GM18861 (cell line): ENCODE results near the gene SURF4.

Experiments used
- ATAC-seq: cut with Tn5 transposase; IDR thresholded peaks from one replicate; pipeline ENCODE4 v1.9.1; 2021; ENCODE audit not compliant: unreplicated experiment

Gene SURF4

GRCh38 chr9:133353548-133353947 lies 22.3 kb downstream of the SURF4 start:
- ATAC-seq: no peak

GRCh38 chr9:133352635-133353340 lies 23.1 kb downstream of the SURF4 start:
- ATAC-seq: no peak

DNA sequence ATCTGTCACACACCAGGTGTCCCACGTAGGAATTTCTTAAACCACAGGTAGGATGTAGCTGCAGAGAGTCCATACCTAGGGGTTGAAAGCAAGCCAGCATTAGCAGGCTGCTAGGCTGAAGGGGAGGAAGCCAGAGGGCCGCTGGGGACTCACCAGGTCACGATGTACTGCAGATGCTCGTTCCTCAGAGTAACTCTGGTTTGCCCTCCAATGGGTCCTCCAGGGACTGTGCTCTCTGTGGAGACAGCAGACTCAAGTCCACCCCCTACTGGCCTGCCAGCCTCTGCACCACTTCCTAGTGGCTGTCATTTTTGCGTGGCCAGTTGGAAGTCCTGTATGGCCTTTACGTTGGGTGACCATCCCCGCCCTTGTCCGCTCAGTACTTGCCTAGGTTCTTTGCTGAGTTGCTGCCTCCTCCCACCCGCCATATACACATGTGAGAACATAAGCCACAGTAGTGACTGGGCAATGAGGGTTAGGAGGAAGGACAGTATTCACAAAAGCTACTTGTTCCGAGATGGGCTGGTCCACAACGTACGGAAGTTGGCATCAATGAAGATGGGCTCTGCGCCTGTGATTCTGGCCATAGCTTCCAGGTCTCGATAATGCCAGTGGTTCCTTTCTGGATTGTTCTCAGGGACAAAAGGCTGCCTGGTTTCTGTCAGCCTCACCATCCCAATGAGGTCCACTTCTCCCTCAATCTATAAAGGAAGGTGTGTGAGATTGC lies 23.8 kb downstream of the SURF4 start:
- ATAC-seq: no peak

- no peak for ATAC-seq
Observed at GRCh38 chr9:133351526-133351907, 24.3 kb downstream of the SURF4 start.

- ATAC-seq: no peak
Observed at GRCh38 chr9:133349965-133350616, 25.8 kb downstream of the SURF4 start.

DNA sequence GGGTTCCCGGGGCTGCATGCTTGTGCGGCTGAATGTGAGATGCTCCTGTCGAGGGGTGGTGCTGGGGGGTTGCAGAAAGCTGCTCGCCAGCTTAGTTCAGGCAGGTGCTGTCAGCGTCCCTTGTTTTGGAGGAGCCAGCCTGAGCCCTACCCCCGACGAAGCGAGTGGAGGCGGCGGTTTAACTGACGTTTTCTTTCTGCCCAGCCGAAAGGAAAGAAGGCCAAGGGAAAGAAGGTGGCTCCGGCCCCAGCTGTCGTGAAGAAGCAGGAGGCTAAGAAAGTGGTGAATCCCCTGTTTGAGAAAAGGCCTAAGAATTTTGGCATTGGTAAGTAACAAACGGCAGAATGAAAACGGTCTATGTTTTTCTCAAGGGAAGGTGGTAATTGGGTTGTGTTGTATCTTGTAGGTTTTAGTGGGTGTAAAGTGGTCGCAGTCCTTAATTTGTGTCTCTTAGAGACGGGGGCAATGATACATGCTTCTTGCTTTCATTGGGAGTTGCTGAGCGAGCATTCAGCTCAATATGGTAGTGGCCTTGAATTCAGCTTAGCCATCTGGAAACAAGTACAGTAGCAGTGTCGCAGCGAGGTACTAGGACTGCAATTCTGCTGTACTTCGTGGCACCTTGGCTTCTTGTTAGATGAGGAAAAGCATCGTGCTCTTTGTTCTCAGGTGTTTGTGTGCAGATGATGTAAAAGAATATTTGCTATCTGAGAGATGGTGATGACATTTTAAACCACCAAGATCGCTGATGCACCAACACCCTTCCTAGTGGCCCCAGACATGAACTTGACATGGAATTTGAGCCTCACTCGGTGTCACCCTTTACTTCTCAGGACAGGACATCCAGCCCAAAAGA lies 26.9 kb downstream of the SURF4 start:
- no peak for ATAC-seq

GRCh38 chr9:133347985-133348717 lies 27.7 kb downstream of the SURF4 start, which contains the start of the genes MED22 and RPL7A:
TSS of gene MED22 (minus strand) at chr9:133348131. CDS start at chr9:133346662, 1,469 bp downstream.
TSS of gene RPL7A (plus strand) at chr9:133348218. CDS start at chr9:133348244, 26 bp downstream.
- ATAC-seq: peak; percentile 59

- ATAC-seq: peak; percentile 16
Observed at GRCh38 chr9:133347515-133347984, 28.3 kb downstream of the SURF4 start.

- no peak for ATAC-seq
Observed at GRCh38 chr9:133346021-133346785, 29.7 kb downstream of the SURF4 start.

DNA sequence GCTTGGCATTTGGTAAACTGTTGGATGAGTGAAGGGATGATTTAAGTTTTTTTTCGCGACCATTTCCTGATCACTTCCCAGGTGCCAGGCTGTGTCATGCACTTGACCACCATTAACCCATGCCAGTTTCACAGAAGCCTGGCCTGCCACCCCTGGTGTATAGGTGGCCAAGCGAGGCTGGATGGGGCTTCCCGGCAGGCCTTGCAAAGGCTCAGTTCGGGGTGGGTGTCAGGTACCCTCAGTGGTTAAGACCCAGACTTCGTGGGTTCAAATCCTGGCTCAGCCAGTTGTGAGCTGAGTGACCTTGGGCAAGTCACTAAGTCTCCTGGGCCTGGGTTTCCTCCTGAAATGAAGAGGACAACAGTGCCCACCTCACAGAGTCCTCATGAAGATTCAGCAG lies 30.3 kb downstream of the SURF4 start:
- no peak for ATAC-seq

- ATAC-seq: no peak
Observed at GRCh38 chr9:133344979-133345378, 30.9 kb downstream of the SURF4 start.

GRCh38 chr9:133344071-133344470 lies 31.8 kb downstream of the SURF4 start:
- no peak for ATAC-seq

GRCh38 chr9:133342570-133342969 lies 33.3 kb downstream of the SURF4 start:
- no peak for ATAC-seq

DNA sequence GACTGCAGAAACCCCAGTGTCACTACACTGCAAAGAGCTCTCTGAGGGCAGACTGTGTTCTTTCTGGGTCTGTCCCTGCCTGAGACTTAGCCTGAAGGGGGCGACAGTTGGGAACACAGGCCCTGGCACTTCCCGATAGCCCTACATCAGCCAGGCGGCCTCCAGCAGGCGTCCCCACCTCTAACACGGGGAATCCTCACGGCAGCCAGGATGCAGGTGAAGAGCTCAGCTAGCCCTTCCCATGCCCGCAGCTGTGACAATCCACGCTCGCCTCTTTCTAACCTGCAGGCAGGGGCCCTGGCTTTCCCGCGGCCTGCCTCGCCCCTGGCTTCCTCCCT lies 33.8 kb downstream of the SURF4 start:
- no peak for ATAC-seq

DNA sequence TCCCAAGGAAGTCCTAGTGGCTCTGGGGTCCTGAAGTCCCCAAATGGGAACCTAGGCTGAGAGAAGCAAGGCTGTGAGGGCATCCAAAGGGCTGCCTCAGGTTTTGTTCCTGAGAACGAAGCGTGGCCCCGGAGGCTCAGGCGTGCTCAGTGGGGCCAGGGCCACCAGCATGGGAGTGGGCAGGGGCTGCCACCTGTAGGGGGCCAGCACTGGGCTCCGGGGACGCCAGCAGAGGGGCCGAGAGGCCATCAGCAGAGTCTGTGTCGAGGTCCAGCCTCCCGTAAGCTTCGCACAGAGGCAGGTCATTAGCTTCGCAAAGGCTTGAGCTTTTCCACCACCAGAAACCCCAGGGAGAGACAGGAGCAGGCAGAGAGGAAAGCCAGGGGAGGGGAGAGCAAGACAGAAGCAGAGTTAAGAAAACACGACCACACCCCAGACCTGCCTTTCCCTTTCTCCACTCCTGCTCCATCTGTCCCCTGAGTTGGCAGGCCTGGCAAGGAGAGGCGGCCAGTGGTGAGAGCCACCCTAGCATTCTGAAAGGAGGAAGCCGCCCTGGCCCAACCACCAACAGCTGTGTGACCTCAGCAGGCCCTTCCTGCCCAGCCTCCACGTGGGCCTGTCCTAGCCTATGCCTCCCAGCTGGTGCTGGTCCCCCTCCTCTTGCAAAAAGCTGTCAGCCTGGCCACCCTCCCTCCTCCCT lies 34.3 kb downstream of the SURF4 start:
- ATAC-seq: no peak

DNA sequence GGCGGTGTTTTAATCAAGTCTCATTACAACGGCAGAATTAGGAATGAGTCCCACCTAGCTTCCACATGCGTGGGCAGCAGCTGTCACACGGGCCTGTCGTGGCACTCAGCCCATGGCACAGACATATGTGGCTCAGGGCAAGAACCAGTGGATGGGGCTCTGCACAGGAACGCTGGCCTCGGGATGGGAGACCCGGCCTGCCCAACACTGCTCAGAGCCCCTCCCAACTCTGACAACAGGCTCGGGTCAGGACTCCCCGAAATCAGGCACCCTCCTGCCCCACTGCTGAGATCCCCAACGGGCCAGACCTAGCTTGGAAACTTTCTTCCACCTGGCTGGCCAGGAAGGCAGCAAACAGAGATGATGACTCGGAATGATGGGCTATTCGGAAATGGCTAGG lies 34.9 kb downstream of the SURF4 start:
- ATAC-seq: no peak

- ATAC-seq: no peak
Observed at GRCh38 chr9:133340256-133340655, 35.6 kb downstream of the SURF4 start.

GRCh38 chr9:133339641-133340040 lies 36.2 kb downstream of the SURF4 start:
- no peak for ATAC-seq
